Activated CD8-positive, alpha-beta memory T cell treated with anti-CD3 and anti-CD28 coated beads for 4 hours (primary cell): ENCODE results near the gene ABCB6.

Experiments used
- DNase-seq, 2 donors: peaks; one replicate each; pipeline ENCODE4 v3.0.0-alpha.2; 2020; ENCODE audit warnings: low read depth in 2 of 2

ABCB6 gene

DNA sequence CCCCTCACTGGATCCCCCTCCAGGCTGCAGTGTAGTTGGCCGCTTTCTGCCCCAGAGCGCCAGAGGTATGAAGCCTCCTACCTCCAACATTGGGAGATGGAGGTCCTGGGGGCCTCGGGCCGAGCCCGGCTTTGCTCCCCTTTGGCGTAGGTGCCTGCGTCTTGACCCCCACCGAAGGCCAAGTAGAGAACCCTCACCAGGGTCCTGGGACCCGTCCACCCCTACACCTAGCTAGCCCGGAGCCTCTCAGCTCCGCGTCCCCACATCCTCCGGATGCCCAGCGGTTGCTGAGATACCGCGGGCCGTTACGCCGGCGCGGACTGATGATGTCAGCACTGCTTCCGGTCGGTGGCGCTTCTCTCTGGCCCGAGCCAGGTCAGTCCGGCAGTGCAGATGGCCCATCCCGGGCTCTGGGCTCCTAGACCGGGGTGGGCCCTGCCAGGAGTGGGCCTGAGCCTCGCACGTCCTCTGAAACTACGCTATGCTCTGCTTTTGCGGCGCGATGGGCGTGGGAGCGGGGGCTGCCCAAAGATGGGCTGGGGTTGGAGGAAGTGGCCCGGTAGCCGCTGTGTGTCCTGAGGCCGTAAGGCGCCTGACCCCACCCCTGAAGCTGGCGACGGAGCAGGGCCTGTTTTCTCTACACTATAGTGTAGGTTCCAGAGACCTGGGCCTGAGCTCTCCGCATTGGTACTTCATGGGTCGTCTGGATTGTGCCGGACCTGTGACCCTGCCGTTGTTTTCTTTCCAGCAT, 26.6 kb upstream of the ABCB6 start, which contains the start of the genes GLB1L and STK16:
Gene GLB1L (minus strand): TSS at position 297 of the 751 bp plus-strand sequence. CDS start 1,871 bp downstream, outside the sequence.
Gene STK16 (plus strand): TSS at position 332 of the 751 bp plus-strand sequence. CDS start 521 bp downstream, outside the sequence.
- DNase-seq = peak; percentile 79 to 84

DNA sequence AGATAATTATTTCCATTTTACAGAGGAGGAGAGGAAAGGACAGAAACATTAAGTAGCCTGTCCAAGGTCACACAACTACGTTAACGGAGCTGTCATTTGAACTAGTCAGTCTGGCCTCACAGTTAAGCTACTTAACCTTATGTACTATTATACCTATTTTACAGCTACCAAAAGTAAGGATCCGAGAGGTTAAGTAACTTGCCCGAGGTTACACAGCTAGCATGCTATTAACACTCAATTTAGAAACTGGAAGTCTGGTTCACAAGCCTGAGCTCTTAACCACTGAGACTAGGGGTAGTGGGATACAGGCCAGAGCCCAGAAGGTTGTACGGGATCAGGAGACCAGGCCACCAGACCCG, 26.0 kb upstream of the ABCB6 start:
- DNase-seq = no peak

DNA sequence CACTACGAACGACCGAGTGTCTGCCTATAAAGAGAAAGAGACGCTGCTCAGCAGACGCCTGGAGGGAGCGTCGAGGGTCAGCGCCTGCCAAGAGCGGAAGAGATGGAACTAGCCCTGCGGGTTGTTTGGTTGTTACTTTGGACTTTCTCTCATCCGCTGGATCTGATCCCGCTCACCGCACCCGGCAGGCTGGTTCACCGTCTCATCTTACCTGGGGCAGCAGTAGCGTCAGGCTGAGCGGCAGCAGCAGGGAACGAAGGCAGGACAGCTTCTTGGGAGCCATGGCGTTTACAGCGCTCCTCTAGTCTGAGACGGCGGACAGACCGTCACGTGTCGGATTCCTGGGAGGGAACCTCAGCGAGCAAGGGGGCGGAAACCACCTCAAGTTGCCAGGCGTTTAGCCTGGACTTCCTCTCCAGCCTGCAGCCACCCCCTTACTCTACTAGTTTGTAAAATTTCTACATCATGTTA, 24.6 kb upstream of the ABCB6 start:
- DNase-seq = no peak

DNA sequence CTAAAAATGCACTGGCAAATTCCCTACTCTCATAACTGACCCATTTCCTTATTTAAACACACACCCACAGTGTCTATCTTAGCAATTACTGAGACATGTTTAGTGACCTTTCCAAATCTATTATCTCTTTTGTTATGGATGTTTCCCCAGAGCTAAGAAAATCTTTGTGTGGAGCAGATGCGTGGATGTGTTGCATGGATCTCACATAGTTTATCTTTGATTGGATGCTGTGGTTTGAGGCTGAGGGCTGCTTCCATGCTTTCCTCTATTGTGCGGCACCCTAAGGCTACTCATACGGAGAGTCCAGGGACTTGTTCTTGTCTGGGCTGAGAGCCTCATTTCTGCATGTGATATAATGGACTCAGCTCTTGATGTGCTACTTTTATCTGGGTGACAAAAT, 15.6 kb upstream of the ABCB6 start:
- DNase-seq = no peak

DNA sequence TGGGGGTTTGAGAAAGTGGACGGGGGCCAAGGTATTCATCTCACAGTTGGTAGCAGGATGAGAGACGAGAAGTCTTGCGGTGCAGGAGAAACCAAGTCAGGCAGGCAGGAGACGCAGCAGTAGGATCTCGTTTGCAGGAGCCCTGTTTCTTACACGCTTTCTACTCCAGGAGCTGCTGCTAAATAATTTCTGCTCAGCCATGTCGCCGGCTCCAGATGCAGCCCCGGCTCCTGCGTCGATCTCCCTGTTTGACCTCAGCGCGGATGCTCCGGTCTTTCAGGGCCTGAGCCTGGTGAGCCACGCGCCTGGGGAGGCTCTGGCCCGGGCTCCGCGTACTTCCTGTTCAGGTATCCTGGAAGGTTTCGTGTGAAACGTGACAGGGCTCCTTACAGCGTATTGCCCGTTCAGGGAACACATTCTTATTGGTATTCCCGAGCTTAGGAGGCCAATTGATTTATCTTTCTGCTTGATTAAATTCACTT, 11.3 kb upstream of the ABCB6 start:
- DNase-seq = no peak

DNA sequence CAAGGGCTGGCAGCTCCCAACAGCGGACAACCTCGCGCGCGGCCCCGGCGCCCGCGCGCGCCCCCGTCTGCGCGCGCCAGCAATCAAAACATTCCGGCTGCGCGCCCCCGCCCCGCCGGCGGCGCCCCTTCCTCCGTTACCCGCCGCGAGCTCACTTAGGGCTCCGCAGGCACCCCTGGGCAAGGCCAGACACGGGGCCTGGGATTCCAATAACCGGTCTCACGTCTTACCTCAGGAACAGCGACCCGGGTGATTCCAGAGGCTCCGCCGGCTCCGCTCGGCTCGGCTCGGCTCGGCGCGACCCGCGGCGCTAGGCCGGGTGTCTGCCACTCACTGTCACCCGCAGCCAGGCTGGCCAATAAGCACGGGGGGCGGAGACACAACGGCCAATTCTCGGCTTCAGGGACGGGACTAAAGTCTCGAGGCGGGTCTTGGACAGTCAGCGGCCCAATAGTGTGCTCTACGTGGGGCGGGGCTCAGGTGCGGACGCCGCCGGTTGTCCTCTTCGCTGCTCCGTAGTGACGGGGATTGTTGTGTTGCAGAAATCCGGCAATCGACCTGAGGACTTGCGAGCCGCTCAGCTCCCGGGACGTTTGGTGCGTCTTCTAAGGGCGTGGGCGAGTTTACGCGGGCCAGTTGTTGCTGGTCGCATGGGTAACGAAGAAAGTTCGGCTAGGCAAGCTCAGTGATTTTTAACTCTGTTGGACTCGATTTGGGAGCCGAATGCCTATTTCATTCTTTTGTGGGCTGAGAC, 10.7 kb upstream of the ABCB6 start, which contains the start of the genes ANKZF1 and ATG9A:
Gene ANKZF1 (plus strand): TSS at position 502 of the 754 bp plus-strand sequence. CDS start 452 bp downstream, outside the sequence.
Gene ATG9A (minus strand): TSS at position 332 of the 754 bp plus-strand sequence. CDS start 1,612 bp downstream, outside the sequence.
- peak; percentile 96 for DNase-seq

DNA sequence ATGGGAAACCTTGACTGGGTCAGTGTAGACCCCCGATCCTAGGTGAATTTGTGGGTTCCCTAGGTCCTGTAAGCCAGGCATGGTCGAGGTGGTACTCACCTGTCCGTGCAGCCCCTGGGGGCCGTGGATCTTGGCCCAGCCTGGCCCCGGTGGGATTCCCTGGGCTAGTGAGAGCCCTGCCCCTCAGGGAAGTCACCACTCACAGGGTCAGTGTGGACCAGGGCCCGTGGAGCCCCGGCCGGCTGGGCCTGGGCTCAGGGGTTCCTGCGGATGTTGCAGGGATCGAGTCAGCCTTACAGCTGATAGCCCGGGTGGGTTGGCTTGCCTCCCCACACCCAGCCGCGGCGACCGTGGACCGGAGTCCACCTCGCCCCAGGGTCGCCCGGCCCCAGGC, 10.2 kb upstream of the ABCB6 start:
- no peak for DNase-seq

DNA sequence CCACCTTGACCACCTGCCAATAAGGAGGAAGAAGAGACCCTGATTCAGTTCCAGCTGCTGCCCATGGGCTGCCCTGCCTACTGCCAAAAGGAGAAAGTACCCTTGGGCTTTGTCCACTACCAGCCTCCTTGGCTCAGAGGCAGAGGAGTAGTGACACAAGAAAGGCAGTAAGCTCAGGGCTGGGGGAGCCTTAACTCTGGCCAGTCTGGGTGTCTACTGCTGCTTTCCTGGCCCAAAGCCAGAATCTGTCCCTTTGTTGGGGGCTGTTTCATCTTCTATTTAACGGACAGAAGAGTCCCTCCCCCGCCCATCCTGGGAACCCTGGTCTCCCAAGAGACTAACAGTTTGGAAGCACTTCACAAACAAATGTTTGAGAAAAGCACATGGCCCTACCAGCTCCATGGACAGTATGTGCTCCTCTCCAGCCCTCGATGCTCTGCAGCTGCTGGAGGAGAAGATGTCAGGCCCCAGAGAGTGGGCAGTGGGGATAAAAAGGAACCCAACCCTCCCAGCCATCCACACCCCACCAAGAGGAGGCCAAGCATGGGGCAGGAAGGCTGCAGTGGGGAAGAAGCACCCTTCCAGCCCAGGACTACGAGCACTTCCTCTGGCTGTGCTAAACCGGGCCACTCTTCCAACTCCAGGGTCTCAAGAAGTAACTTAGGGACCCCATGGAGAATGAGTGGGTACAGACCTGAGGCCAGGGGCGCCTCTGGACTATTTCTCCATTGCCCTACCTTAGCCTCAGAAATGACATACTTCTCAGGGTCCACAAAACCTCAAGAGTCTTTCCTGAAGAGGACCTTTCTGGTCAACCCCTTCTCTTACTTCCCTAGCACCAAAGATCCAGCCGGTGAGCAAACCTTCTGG, 9.5 kb upstream of the ABCB6 start:
- no peak for DNase-seq

DNA sequence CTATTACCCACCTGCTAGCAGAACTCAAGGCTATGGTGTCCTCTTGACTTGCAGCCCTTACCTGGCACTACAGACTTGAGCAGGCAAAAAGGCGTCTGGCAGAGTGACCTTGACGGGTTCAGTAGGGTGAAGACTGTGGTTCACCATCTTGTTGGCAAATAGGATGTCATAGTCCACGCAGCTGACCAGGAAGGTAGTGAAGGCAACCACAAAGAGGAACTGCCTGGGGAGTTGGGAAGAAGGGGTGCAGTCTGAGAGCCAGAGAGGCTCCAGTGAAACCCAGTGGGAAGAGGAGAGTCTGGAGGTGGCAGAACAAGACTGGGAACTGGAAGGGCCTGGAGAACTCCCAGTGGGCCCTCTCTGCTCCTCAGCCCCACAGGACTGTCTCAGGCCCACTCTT, 6.6 kb upstream of the ABCB6 start:
- DNase-seq = no peak

DNA sequence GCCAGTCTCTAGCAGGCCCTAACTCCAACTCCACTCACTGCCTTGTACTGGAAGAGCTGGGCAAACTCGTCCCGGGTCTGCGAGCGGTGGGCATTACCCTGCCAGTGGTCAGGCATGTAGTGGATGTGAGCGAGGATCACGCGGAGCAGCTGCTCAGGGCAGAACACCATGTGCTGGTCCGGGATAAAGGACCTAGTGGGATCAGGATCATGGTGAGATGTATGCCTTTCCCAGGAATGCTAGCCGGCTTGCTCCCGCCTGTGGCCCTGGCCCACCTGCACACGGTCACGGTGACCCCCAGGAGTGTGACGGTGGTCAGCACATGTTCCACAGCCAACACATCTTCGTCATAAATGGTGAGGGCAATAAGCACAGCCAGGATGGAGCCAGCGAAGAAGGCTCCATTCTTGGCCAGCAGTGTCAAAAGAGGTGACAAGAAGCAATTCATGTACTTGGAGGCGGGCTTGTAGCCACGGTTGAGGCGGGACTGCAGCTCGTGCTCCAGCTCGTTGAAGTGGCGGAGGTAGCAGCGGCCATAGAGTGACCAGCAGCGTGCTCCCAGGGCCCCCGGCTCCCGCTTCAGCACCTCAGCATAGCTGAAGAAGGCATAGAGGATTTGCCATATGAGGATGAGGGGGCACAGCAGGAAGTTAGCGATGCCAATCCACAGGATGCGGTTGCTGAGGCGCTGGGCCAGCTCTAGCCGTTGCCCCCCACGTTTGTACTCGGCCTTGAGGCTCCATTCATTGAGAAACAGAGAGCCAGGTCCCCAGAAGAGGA, 5.3 kb upstream of the ABCB6 start:
- DNase-seq = no peak

DNA sequence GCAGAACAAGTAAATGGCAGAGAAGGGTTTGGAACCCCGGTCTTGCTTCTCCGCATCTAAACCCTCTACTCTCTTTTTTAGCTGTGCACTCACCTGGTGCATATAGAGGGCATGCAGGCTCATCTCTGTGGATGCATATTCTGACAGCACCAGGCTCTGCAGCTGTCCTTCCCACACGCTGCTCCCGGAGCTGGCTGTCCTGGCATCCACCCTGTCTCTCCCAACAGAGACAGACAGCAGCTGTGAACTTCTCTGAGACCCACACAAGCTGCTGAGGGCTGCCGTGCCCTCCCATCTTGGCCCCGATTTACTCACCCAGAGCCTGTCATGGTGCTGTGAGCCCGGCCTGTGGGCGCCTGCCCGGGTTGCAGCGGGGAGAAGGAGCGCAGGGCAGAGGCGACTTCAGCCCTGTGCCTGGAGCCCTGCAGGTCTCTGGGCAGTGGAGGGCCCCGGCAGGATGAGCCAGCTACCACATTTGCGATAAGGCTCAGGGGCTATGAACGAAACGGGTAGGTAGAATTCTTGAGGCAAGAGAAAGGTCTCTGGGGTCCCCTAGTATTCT, 3.3 kb upstream of the ABCB6 start:
- DNase-seq = no peak

DNA sequence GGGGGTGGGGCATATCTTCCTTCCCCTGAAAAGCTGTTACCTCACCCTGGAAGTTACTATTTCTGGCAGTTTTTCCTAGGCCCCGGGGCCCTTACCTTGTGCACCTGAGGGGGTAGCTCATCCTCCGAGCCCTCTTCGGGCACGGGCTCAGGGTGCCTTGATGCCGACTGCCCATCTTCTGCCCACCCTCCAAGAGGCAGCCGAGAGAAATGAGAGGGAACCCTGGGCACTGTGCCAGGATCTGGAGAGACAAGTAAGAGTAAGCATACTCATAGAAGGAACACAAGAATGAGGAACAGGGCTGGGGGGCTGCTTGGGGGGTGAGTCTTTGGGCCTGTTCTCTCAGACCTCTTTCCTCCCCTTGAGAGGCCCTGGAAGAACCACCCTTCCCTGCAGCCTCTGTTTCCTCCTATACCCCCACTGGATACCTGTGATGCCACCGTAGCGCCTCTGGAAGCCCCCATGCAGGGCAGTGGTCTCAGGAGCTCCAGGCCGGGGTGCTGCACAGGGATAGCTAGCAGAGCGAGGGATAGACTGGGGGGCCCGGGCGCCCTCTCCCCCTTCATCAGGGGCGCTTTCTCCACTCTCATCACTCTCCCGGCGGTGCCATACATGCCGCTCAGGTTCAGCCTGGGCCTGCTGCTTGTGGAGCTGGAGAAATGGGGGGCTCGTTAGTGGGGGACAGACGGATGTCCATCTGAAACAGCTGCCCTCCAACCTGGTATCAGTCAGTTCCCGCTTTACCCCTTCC, 2.1 kb upstream of the ABCB6 start:
- DNase-seq = no peak

DNA sequence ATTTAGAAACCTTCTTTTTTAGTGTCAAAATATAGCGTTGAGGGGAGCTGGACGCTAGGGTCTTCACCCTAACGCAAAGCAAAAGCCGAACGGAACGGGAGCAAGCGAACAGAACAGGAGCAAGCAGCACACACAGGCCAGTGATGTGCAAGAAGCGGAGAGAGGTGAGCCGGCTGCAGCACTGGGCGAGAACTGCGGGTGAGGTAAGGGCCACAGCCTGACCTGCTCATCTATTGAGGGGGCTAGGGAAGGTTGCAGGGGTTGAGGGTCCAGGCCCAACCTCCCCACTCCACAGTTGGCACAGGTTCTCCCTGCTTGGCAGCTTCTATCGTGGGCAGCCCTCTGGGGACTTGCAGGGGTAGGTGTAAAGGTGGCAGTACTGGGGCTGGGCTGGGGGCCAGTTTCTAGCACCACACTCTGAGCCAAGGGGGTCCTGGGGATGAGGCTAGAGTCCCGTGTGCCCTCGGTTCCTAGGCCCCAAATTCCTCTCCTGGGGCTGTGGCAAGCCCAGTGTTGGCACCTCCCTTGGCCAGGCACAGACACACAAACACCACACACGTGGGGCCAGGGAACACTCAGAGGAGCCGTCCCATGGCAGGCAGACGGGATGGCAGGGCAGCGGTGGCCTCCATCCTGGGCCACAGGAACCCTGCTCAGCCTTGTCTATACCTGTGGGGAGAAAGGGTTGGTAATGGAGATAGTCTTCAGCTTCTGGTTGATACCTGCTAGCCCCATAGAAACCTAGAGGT, 1.2 kb upstream of the ABCB6 start:
- DNase-seq = no peak

DNA sequence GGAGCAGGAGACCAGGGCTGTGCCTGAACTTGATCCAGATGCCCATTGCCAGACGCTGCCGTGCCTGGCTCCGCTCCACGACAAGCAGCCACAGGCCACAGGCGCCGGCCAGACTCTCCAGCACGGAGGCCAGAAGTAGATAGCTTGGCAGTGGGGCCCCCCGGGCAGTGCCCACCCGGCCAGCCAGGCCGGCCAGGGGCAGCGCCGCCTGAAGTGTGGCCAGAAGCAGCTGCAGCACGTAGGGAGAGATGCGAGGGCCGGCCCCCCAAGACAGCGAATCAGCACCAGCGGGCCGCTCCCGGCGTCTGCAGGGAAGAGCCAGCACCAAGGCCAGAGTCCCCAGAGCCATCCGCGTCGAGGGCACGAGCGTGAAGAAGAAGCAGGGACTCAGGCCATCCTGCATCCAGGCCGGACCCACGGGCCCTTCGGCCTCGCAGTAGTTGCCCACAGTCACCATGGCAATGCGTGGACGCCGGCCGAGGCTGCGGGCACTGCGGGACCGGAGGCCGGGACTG, 484 bp downstream of the ABCB6 start:
- no peak for DNase-seq

DNA sequence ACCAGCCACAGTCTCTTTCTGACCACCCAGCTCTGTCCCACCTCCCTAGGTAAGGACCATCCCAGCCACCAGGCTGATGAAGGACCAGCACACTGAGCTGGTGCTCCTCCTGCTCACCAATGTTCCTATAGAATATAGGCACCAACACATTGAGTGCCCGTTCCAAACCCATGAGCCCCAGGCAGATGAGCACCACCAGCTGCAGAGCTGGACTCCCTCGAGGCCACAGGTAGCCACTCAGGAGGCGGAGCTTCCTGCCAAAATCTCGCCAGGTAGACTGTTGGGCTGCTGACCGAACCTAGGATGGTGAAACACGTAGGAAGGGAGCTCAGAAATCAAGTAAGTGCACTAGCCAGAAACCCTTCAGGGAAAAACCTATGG, 2.2 kb downstream of the ABCB6 start:
- DNase-seq = no peak

DNA sequence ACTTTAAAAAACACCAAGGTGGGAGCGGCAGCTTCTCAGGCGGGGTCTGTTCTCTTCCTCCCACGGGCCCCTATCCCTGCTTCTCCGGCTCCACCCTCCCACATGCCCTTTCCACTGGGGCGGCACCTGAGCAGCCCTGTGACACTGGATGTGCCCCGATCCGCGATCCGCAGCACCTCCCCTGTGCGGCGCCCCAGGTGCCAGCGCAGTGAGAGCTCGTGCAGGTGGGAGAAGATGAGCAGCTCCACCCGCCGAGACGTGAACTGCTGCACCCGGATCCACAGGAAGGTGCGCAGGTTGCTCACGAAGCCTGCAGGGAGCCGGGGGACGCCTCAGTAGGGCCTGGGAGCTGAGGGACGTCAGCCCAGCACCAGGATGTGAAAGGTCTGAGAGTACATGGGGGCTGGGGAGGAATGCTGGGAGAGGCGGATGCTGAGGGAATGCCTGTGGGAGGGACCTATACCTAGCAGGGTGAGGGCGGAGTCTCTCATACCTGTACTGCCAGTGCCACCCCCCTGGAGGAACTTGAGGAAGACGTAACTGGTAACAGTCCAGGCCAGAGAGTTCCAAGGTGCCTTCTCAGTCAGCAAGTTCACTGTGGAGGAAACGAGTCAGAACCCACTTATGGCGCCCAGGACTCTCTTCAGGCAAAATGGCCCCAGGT, 2.8 kb downstream of the ABCB6 start:
- no peak for DNase-seq

DNA sequence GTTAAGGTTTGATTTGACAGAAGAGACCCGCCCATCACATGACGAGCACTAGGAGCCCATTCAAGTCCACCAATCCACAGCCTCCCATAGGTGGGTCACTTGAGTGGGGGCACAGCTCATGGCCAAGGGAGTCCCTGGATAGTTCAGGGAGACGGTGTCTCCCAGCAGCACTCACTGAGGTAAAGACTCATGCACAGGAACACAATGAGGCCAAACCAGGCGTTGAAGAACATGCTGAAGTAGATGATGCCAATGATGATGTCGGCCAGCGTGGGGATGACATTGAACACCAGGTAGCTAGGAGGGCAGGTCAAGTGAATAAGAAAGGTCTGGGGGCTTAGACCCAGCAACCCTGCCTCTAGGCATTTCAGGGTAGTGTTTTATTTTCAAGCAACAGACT, 4.0 kb downstream of the ABCB6 start:
- no peak for DNase-seq

DNA sequence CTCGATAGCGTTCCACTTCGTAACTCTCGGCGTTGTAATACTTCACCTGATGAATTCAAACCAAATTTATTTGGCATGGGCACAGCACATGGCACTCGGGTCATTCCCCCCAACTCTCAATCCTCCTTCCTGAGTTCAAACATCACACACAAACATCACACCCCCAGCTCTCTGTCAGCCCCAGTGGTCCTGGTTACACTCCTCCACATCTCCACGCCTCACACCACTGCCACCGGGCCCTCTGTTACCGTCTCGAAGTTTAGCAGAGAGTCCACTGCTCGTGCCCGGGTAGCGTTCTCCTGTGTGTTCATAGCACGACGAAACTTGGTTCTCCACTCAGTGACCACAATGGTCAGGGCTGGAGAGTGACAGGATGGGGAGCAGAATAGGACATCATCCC, 4.6 kb downstream of the ABCB6 start:
- no peak for DNase-seq
